AG04450 (cell line): ENCODE data around the gene RTP4. TPM values are rescaled to one million over a fixed set of nuclear protein-coding genes. Genes with fewer than 3 reads are reported as not detected.

Experiments used
- CTCF ChIA-PET: fragments of 300-600, 350-600 bp; formaldehyde crosslinking; extraction: SDS; loops from one replicate; lab custom pipeline; 2022; ENCODE audit warnings: antibody characterized with exemption, inconsistent platforms; lab: Charles Lee
- POLR2A ChIA-PET: fragments of 350-600 bp; formaldehyde crosslinking; extraction: SDS; loops from one replicate; lab custom pipeline; 2021; ENCODE audit warnings: antibody characterized with exemption, inconsistent platforms; lab: Yijun Ruan, JAX
- DNase-seq: peaks from one replicate; pipeline ENCODE4 v3.0.0-alpha.2; 2011; ENCODE audit warnings: low read depth, low spot score
- H3K27ac ChIP-seq: one replicate; pipeline ENCODE4 v1.5.1; 2012; ENCODE audit warnings: low read depth, low read length, control low read depth
- H3K27me3 ChIP-seq: one replicate; pipeline ENCODE4 v1.6.0; 2012; ENCODE audit warnings: low read length; ENCODE audit not compliant: control insufficient read depth, insufficient read depth
- H3K4me3 ChIP-seq: 2 replicates; pipeline ENCODE4 v1.5.1; 2011; ENCODE audit warnings: mild to moderate bottlenecking, low read depth, low read length, control low read depth
- H3K9me3 ChIP-seq: 2 replicates; pipeline ENCODE4 v1.5.1; 2012; ENCODE audit warnings: low read length; ENCODE audit not compliant: control insufficient read depth, insufficient read depth
- polyA plus RNA-seq: library from polyadenylated mRNA; depleted of rRNA; stranded (reverse); fragments of >200 nt; gene quantifications from 2 replicates; pipeline ENCODE4 v1.2.3, GENCODE V29; 2011
- TF ChIP-seq, protein P1 (sequence below): IDR thresholded peaks from 2 replicates; pipeline ENCODE4 v1.5.1; 2011; ENCODE audit warnings: low read depth, low read length, control low read depth, inconsistent platforms

The RTP4 gene
- polyA plus RNA-seq, 1 experiment, result 0.05 TPM

DNA sequence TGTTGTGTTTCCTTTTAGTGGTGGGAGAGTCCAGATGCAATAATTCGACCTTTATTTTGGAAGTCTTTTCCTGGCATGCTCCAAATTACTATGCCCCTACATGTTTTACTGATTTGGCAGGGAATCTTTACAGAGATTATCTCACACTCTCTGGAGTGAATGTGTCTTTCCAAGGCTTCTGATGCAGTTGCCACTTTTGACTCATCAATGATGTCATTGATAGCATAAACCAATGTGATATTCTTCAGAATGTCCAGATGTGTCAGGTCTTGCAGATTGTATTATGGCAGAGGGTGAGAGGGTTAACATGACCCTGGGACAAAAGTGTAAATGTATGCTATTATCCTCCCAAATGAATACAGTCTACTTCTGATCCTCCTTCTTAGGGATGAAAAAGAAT is 9.7 kb downstream of the RTP4 start:
- no peak for DNase-seq
- H3K27ac ChIP-seq, result no peak overlapping the region
- peaks cover 4% of the 10 kb centered on the region for H3K27me3 ChIP-seq
- no peaks in the 10 kb centered on the region for H3K9me3 ChIP-seq
- ChIA-PET POLR2A (no interaction called here), CTCF (no interaction called here)
- TF ChIP-seq, protein P1, sequence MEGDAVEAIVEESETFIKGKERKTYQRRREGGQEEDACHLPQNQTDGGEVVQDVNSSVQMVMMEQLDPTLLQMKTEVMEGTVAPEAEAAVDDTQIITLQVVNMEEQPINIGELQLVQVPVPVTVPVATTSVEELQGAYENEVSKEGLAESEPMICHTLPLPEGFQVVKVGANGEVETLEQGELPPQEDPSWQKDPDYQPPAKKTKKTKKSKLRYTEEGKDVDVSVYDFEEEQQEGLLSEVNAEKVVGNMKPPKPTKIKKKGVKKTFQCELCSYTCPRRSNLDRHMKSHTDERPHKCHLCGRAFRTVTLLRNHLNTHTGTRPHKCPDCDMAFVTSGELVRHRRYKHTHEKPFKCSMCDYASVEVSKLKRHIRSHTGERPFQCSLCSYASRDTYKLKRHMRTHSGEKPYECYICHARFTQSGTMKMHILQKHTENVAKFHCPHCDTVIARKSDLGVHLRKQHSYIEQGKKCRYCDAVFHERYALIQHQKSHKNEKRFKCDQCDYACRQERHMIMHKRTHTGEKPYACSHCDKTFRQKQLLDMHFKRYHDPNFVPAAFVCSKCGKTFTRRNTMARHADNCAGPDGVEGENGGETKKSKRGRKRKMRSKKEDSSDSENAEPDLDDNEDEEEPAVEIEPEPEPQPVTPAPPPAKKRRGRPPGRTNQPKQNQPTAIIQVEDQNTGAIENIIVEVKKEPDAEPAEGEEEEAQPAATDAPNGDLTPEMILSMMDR, result no peak
- no peak overlapping the region for H3K4me3 ChIP-seq

DNA sequence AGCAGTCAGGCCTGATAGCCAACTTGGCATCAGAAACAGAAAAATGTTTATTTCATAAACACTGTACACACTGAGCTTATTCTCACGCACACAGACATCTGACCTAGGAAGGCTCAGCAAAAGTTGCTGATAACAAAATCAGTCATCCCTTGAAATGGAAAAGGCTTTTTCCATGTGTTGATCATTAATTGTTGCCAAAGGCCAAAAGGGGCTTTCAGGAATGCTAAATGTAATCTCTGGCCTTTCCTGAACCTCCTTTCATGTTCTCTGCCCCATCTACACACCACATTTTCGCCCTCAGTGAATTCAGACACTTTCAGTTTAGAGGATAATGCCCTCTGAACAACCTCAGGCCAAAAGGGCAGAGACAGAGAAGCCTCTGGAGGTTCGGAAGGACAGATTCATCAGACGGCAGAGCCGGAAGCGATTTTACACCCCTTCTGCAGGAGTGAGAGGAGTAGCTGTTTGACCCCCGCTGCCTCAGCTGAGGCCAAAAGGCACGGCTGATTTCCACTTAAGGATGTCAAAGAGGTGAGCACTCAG is 14.5 kb downstream of the RTP4 start:
- no peak for DNase-seq
- H3K27ac ChIP-seq, result no peak overlapping the region

GRCh38 chr3:187383246-187383645 is 15.1 kb downstream of the RTP4 start:
- TF ChIP-seq, protein P1, result no peak
- CTCF ChIA-PET, result no interaction called here
- no peak overlapping the region for H3K27ac ChIP-seq

More for the DNA sequence above, 14.5 kb downstream of the RTP4 start:
- TF ChIP-seq, protein P1, result no peak
- no peaks in the 10 kb centered on the region for H3K9me3 ChIP-seq
- H3K27me3 ChIP-seq, result peaks cover 7% of the 10 kb centered on the region
- POLR2A ChIA-PET, result no interaction called here
- CTCF ChIA-PET, result no interaction called here
- H3K4me3 ChIP-seq, result no peak overlapping the region

DNA sequence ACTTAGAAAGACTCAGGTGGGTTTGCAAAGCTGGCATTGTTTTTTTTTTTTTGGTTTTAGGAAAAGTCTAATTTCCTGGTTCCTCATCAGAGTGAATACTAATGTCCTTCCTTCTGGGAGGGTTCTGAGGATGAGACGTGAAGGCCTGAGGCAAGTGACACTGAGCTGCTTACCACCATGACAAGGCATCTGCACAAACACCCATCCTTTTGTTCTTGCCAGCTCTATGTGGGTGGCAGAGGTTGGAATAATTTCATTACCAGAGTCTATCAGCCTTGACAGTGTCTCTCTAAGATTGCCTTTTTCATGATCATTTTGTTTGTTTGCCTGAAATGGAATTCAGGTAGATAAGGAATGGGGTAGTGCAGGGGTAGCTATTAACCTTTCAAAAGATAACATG is 17.1 kb downstream of the RTP4 start:
- ChIA-PET POLR2A (no interaction called here), CTCF (interaction anchor here (0.6 to 0.7 kb wide), 2 partner anchors 160 to 220 kb away, joined by 3 read pairs; no protein-coding TSS in a partner anchor)
- TF ChIP-seq, protein P1, result no peak

More at GRCh38 chr3:187383246-187383645, 15.1 kb downstream of the RTP4 start:
- no peaks in the 10 kb centered on the region for H3K9me3 ChIP-seq
- peaks cover 7% of the 10 kb centered on the region for H3K27me3 ChIP-seq
- POLR2A ChIA-PET, result no interaction called here
- DNase-seq, result no peak
- no peak overlapping the region for H3K4me3 ChIP-seq

DNA sequence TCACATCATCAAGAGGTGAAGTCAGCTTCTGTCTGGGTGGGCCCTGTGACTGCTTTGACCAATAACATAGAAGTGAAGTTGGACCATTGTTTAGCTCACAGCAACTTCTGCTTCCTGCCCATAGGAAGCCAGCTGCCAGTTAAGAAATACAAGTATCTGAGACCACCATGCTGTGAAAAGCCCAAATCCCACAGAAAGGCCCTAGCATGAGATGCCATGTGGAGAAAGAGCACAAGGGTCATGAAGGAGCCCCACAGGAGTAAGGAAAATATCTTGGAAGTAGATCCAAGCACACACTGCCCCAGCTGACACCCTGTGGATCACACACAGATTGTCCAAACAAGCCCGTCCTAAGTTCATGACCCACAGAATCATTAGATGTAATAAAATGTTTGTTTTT is 28.5 kb downstream of the RTP4 start:
- ChIA-PET CTCF (interaction anchor here (0.7 kb wide), 1 partner anchor 283 kb away, joined by 3 read pairs; no protein-coding TSS in a partner anchor), POLR2A (no interaction called here)

More for the DNA sequence above, 17.1 kb downstream of the RTP4 start:
- no peaks in the 10 kb centered on the region for H3K9me3 ChIP-seq
- H3K27me3 ChIP-seq, result peaks cover 7% of the 10 kb centered on the region
- DNase-seq, result no peak
- H3K27ac ChIP-seq, result no peak overlapping the region
- H3K4me3 ChIP-seq, result no peak overlapping the region

More for the DNA sequence above, 28.5 kb downstream of the RTP4 start:
- no peak overlapping the region for H3K4me3 ChIP-seq
- TF ChIP-seq, protein P1, result no peak
- DNase-seq, result no peak
- H3K27ac ChIP-seq, result no peak overlapping the region
- peaks cover 3% of the 10 kb centered on the region for H3K27me3 ChIP-seq
- H3K9me3 ChIP-seq, result no peaks in the 10 kb centered on the region
